CD4-positive, alpha-beta T cell treated with Interleukin-6 at 100 ng/mL for 8 hours (primary cell): ENCODE data around the gene WDR27.
"Not testable (repeated sequence)": the region's sequence is repeated elsewhere in the genome, so short reads cannot be mapped to it uniquely, and the experiment has no call there.

Source experiments
- DNase-seq: peaks from one replicate; pipeline ENCODE4 v3.0.0-alpha.2; 2020; ENCODE audit warnings: mixed read lengths, low spot score

Gene WDR27

GRCh38 chr6:169639653-169640278 is 62.1 kb downstream of the WDR27 start:
- DNase-seq = no peak

GRCh38 chr6:169638915-169639314 is 62.9 kb downstream of the WDR27 start:
- DNase-seq = no peak

GRCh38 chr6:169638388-169638787 is 63.4 kb downstream of the WDR27 start:
- DNase-seq = no peak

GRCh38 chr6:169635345-169635744 is 66.5 kb downstream of the WDR27 start:
- no peak for DNase-seq

GRCh38 chr6:169632841-169633240 is 69.0 kb downstream of the WDR27 start:
- no peak for DNase-seq

- no peak for DNase-seq
Measured at GRCh38 chr6:169629256-169629655, 72.6 kb downstream of the WDR27 start.

GRCh38 chr6:169627736-169628607 is 73.9 kb downstream of the WDR27 start:
- no peak for DNase-seq

GRCh38 chr6:169626649-169627048 is 75.2 kb downstream of the WDR27 start:
- no peak for DNase-seq

- DNase-seq = no peak
Measured at GRCh38 chr6:169626169-169626568, 75.7 kb downstream of the WDR27 start.

- DNase-seq = no peak
Measured at GRCh38 chr6:169625376-169625775, 76.5 kb downstream of the WDR27 start.

- DNase-seq = no peak
Measured at GRCh38 chr6:169624785-169625184, 77.0 kb downstream of the WDR27 start.

- DNase-seq = no peak
Measured at GRCh38 chr6:169623975-169624374, 77.9 kb downstream of the WDR27 start.

- DNase-seq = no peak
Measured at GRCh38 chr6:169623343-169623742, 78.5 kb downstream of the WDR27 start.

- no peak for DNase-seq
Measured at GRCh38 chr6:169622618-169623017, 79.2 kb downstream of the WDR27 start.

GRCh38 chr6:169621311-169621710 is 80.5 kb downstream of the WDR27 start:
- no peak for DNase-seq

GRCh38 chr6:169620171-169621130 is 81.4 kb downstream of the WDR27 start:
- DNase-seq = no peak

GRCh38 chr6:169619650-169620049 is 82.2 kb downstream of the WDR27 start:
- DNase-seq = no peak

GRCh38 chr6:169618526-169619490 is 83.0 kb downstream of the WDR27 start:
- DNase-seq = no peak

GRCh38 chr6:169617562-169617961 is 84.3 kb downstream of the WDR27 start:
- DNase-seq = no peak

GRCh38 chr6:169608609-169609008 is 93.2 kb downstream of the WDR27 start:
- not testable (repeated sequence) for DNase-seq

- DNase-seq = no peak
Measured at GRCh38 chr6:169604076-169604475, 97.8 kb downstream of the WDR27 start.
